KMS-11 (cell line): Measurements from ENCODE around the gene UMODL1.

Experiments
- H2AFZ ChIP-seq: fragments of 200-600 bp; sonication (generic); 2 replicates; pipeline ENCODE4 v1.6.1; 2016; ENCODE audit warnings: antibody characterized with exemption, mixed run types, low read depth
- H3K27ac ChIP-seq: fragments of 200-600 bp; sonication (generic); 2 replicates; pipeline ENCODE4 v1.6.1; 2016; ENCODE audit warnings: mild to moderate bottlenecking, mixed run types
- H3K27me3 ChIP-seq: fragments of 200-600 bp; sonication (generic); 2 replicates; pipeline ENCODE4 v1.6.1; 2017; ENCODE audit warnings: mild to moderate bottlenecking, low read depth, mixed run types, moderate library complexity; ENCODE audit not compliant: insufficient read depth
- H3K36me3 ChIP-seq: fragments of 200-600 bp; sonication (generic); 2 replicates; pipeline ENCODE4 v1.6.1; 2017; ENCODE audit warnings: mild to moderate bottlenecking, mixed run types; ENCODE audit not compliant: insufficient read depth
- H3K4me1 ChIP-seq: fragments of 200-600 bp; sonication (generic); 2 replicates; pipeline ENCODE4 v1.6.1; 2016; ENCODE audit warnings: mild to moderate bottlenecking, low read depth, mixed run types; ENCODE audit not compliant: poor library complexity, severe bottlenecking
- H3K4me2 ChIP-seq: fragments of 200-600 bp; sonication (generic); 2 replicates; pipeline ENCODE4 v1.7.0; 2016; ENCODE audit warnings: mild to moderate bottlenecking, mixed run types
- H3K4me3 ChIP-seq: fragments of 200-600 bp; sonication (generic); IDR thresholded peaks from 2 replicates; pipeline ENCODE4 v1.6.1; 2017; ENCODE audit warnings: low read depth, low read length, mixed read lengths; ENCODE audit not compliant: insufficient read depth
- H3K79me2 ChIP-seq: fragments of 200-600 bp; sonication (generic); 2 replicates; pipeline ENCODE4 v1.6.1; 2016; ENCODE audit warnings: low read depth, mixed run types; ENCODE audit not compliant: insufficient read depth
- H3K9ac ChIP-seq: fragments of 200-600 bp; sonication (generic); 2 replicates; pipeline ENCODE4 v1.6.1; 2016; ENCODE audit warnings: mild to moderate bottlenecking, mixed run types
- H4K20me1 ChIP-seq: fragments of 200-600 bp; sonication (generic); 2 replicates; pipeline ENCODE4 v1.6.1; 2016; ENCODE audit warnings: mild to moderate bottlenecking, mixed run types; ENCODE audit not compliant: insufficient read depth
- TF ChIP-seq, protein P1 (sequence below): fragments of 200-600 bp; sonication (generic); conservative IDR thresholded peaks from 2 replicates; pipeline ENCODE4 v1.6.1; 2017; ENCODE audit warnings: low read depth, mild to moderate bottlenecking, antibody characterized with exemption, low read length, moderate library complexity, mixed read lengths

Gene UMODL1

DNA sequence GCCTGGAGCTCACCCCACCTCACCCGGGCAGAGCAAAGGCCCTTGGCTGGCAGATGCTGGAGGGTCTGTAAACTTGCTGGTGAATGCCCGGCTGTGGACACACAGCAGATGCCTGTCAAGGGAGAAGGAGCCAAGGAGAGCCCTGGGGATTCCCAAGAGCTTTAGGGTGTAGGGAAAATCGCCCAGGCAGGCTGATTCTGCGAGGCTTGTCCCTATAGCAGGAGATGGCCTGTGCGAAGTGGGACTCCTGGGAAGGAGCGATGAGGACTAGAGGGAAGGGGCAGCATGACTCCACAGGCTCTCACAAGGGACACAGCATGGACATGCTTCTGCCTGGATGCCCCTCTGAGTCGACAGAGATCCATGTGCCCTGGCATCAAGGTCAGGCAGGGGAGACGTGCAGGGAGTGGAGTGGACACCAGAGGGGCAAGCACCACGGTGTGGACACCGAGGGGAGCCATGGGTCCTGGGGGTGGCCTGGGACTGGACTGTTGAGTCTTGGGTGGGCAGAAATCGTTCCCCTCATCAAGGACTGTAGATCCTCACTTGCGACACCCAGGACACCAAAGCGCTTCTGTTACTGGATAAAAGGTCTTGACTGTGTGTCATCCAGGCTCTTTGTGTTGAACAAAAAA, 76.4 kb downstream of the UMODL1 start:
- Histone ChIP-seq H2AFZ (no peak overlapping the region), H3K79me2 (no peaks in the 10 kb centered on the region), H3K36me3 (no peaks in the 10 kb centered on the region), H3K9ac (no peak overlapping the region), H3K4me2 (no peak overlapping the region), H3K27me3 (peaks cover 3% of the 10 kb centered on the region), H3K4me1 (peaks cover 7% of the 10 kb centered on the region), H4K20me1 (no peaks in the 10 kb centered on the region), H3K27ac (no peak overlapping the region), H3K4me3 (no peak overlapping the region)
- TF ChIP-seq, protein P1, sequence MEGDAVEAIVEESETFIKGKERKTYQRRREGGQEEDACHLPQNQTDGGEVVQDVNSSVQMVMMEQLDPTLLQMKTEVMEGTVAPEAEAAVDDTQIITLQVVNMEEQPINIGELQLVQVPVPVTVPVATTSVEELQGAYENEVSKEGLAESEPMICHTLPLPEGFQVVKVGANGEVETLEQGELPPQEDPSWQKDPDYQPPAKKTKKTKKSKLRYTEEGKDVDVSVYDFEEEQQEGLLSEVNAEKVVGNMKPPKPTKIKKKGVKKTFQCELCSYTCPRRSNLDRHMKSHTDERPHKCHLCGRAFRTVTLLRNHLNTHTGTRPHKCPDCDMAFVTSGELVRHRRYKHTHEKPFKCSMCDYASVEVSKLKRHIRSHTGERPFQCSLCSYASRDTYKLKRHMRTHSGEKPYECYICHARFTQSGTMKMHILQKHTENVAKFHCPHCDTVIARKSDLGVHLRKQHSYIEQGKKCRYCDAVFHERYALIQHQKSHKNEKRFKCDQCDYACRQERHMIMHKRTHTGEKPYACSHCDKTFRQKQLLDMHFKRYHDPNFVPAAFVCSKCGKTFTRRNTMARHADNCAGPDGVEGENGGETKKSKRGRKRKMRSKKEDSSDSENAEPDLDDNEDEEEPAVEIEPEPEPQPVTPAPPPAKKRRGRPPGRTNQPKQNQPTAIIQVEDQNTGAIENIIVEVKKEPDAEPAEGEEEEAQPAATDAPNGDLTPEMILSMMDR, result no peak

DNA sequence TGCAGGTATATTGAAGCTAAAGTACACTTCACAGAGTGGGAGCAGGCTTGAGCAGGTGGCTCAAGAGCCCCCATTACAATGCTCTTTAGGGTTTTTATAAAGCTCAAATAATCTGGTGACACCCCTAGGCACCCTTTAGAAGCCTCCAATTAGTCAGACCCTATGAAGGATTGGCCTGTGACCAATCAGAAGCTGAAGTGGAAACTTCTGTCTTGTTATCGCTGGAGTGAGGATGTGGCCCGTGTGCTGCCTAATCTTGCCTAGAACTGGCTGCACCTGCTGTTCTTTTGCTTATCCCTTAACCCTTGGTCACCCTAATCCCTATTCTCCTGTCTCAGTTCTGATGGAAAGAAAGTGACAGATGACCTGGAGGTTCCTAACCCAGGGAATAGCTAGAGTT, 77.0 kb downstream of the UMODL1 start:
- TF ChIP-seq, protein P1, result no peak
- Histone ChIP-seq H3K79me2 (no peaks in the 10 kb centered on the region), H4K20me1 (no peaks in the 10 kb centered on the region), H3K27ac (no peak overlapping the region), H3K4me2 (no peak overlapping the region), H3K27me3 (peaks cover 3% of the 10 kb centered on the region), H3K4me1 (peaks cover 7% of the 10 kb centered on the region), H3K36me3 (no peaks in the 10 kb centered on the region), H3K9ac (no peak overlapping the region), H3K4me3 (no peak overlapping the region), H2AFZ (no peak overlapping the region)

DNA sequence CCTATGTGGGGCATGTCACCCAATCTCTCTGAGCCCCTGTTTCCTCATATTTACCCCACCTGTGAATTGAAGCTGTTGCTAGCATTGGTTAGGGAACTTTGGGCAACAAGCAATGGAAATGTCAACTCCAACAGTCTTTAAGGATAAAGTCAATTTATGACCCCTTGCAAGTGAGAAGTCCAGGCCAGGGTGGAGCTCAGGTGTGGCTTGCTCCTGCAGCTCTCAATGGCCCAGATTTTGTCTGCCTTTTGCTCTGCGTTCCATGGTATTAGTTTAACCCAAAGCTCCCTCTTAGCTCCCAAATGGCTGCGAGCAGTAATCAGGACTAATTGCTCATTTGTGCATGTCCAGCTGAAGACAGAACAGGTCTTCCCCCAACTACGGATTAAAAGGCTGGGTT, 77.5 kb downstream of the UMODL1 start:
- Histone ChIP-seq H3K9ac (no peak overlapping the region), H3K4me3 (no peak overlapping the region), H3K79me2 (no peaks in the 10 kb centered on the region), H4K20me1 (no peaks in the 10 kb centered on the region), H3K4me1 (peaks cover 7% of the 10 kb centered on the region), H3K4me2 (no peak overlapping the region), H2AFZ (no peak overlapping the region), H3K27me3 (peaks cover 3% of the 10 kb centered on the region), H3K36me3 (no peaks in the 10 kb centered on the region), H3K27ac (no peak overlapping the region)
- TF ChIP-seq, protein P1, result no peak

DNA sequence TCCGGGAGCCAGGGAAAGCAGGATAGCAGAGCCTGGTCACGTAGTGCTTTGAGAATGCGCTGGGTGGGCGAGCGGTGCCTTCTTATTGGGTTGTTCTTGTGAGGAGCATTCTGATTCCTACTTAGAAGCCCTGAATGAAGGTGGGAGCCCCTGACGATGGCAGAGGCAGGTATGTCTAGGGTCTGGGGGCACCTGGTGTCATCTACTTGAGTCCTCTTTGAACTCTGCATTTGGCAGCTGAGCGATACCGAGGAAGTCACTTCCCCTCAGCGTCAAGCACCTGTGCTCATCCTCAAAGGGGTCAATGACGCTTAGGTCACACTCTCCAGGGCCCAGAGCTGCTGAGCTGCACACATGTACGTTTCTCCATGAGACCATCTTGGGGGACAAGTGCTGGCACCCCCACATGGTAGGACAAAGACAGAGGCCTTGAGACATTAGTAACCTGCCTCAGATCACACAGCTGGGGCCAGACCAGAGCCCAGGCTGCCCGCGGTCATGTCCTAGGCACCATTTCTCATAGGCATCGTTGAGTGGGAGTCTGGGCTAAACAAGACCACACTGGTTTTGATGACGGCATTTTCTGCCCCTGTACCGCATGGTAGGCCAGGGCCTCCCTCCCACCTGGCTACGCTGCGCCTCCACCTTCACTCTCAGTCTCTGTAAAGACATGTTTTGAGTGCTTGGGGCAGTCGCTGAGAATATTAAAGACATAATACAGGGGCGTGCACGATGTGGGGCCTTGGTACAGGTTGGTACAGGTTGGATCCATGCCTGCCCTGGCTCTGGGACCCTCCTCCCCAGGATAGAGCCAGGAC, 78.7 kb downstream of the UMODL1 start:
- no peak overlapping the region for H3K4me3 ChIP-seq
- H2AFZ ChIP-seq, result no peak overlapping the region
- no peaks in the 10 kb centered on the region for H3K36me3 ChIP-seq
- H3K4me2 ChIP-seq, result no peak overlapping the region
- no peak overlapping the region for H3K27ac ChIP-seq
- TF ChIP-seq, protein P1, result no peak
- no peaks in the 10 kb centered on the region for H3K79me2 ChIP-seq
- no peaks in the 10 kb centered on the region for H4K20me1 ChIP-seq
- no peak overlapping the region for H3K9ac ChIP-seq
- H3K4me1 ChIP-seq, result peaks cover 7% of the 10 kb centered on the region
- H3K27me3 ChIP-seq, result peaks cover 3% of the 10 kb centered on the region
